Duodenal mucosa (tissue), 2 donors: ENCODE measurements around the gene GRID1.
"Not testable (repeated sequence)": the region's sequence is repeated elsewhere in the genome, so short reads cannot be mapped to it uniquely, and the experiment has no call there.

ENCODE experiments used
- H3K27ac ChIP-seq: one replicate; pipeline ENCODE4 v1.7.0; 2013; ENCODE audit warnings: low read depth, low read length
- H3K27me3 ChIP-seq, 2 donors: one replicate each; pipeline ENCODE4 v1.7.0; 2013; ENCODE audit warnings: low read length in 2 of 2, control low read depth in 1 of 2; ENCODE audit not compliant: insufficient read depth in 2 of 2, control insufficient read depth in 1 of 2
- H3K36me3 ChIP-seq, 2 donors: one replicate each; pipeline ENCODE4 v1.7.0; 2013; ENCODE audit warnings: low read length in 2 of 2, control low read depth in 1 of 2; ENCODE audit not compliant: insufficient read depth in 2 of 2, control insufficient read depth in 1 of 2
- H3K4me1 ChIP-seq, 2 donors: one replicate each; pipeline ENCODE4 v1.7.0; 2013; ENCODE audit warnings: low read length in 2 of 2, control low read depth in 1 of 2; ENCODE audit not compliant: insufficient read depth in 2 of 2, control insufficient read depth in 1 of 2
- H3K4me3 ChIP-seq, 2 donors: one replicate each; pipeline ENCODE4 v1.7.0; 2013; ENCODE audit warnings: low read length in 2 of 2, low read depth in 1 of 2
- H3K9ac ChIP-seq, 2 donors: one replicate each; pipeline ENCODE4 v1.7.0; 2013; ENCODE audit warnings: low read length in 2 of 2, low read depth in 1 of 2
- H3K9me3 ChIP-seq, 2 donors: one replicate each; pipeline ENCODE4 v1.7.0; 2013; ENCODE audit warnings: low read length in 2 of 2, control low read depth in 1 of 2; ENCODE audit not compliant: control insufficient read depth in 1 of 2

GRID1 gene

GRCh38 chr10:86082556-86082955, 284.0 kb downstream of the GRID1 start:
- no peak overlapping the region for H3K9ac ChIP-seq
- H3K36me3 ChIP-seq: no peaks in the 10 kb centered on the region
- peaks cover 0 to under 1% of the 10 kb centered on the region in 2 donors for H3K4me1 ChIP-seq
- H3K4me3 ChIP-seq: no peak overlapping the region
- H3K27me3 ChIP-seq: peaks cover 0 to under 1% of the 10 kb centered on the region in 2 donors
- H3K9me3 ChIP-seq: no peaks in the 10 kb centered on the region
- H3K27ac ChIP-seq: no peak overlapping the region

DNA sequence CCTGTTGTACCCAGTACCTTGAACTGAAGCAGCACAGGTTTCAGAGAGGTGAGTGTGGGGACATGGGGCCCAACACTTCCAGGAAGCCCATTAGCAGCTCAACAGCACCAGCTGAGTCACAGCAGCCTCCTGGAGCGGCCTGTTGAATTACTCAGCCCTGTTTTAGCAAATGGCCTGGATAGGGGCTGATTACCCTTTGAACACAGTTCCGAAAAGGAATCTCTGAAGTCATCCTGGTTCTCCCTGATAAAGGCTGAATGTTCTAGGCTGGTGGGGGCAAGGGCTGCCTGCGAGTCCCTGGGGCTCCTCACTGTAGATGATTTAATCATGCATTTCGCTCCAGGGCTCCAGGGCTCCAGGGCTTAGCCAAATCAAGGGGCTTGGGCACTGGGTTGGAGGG, 287.5 kb downstream of the GRID1 start:
- H3K36me3 ChIP-seq: no peaks in the 10 kb centered on the region
- no peak overlapping the region for H3K27ac ChIP-seq
- no peak overlapping the region for H3K4me3 ChIP-seq
- no peak overlapping the region for H3K9ac ChIP-seq
- H3K27me3 ChIP-seq: no peaks in the 10 kb centered on the region
- H3K4me1 ChIP-seq: peaks cover 0 to 6% of the 10 kb centered on the region in 2 donors
- H3K9me3 ChIP-seq: no peaks in the 10 kb centered on the region

DNA sequence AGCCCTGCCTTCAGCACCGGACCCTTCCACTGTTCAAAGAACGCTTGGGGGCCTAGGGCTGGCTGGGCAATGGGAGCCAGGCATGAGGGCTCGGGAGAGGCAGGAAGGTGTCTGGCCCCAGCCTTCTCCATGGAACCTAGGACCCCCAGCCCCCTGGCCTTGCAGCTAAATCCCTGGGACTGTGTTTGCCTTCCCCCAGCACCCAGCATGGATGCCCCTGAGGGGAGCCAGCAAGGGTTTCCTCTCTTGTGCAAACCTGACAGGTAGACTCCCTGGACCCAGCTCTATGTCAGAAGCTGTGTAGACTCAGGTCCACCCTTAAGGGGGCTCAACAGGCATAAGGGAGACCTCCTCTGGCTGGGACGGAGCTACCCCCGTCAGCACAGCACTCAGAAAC, 288.0 kb downstream of the GRID1 start:
- no peaks in the 10 kb centered on the region for H3K27me3 ChIP-seq
- H3K36me3 ChIP-seq: no peaks in the 10 kb centered on the region
- H3K4me1 ChIP-seq: peaks cover 0 to 6% of the 10 kb centered on the region in 2 donors
- no peaks in the 10 kb centered on the region for H3K9me3 ChIP-seq
- no peak overlapping the region for H3K9ac ChIP-seq
- no peak overlapping the region for H3K27ac ChIP-seq
- no peak overlapping the region for H3K4me3 ChIP-seq

DNA sequence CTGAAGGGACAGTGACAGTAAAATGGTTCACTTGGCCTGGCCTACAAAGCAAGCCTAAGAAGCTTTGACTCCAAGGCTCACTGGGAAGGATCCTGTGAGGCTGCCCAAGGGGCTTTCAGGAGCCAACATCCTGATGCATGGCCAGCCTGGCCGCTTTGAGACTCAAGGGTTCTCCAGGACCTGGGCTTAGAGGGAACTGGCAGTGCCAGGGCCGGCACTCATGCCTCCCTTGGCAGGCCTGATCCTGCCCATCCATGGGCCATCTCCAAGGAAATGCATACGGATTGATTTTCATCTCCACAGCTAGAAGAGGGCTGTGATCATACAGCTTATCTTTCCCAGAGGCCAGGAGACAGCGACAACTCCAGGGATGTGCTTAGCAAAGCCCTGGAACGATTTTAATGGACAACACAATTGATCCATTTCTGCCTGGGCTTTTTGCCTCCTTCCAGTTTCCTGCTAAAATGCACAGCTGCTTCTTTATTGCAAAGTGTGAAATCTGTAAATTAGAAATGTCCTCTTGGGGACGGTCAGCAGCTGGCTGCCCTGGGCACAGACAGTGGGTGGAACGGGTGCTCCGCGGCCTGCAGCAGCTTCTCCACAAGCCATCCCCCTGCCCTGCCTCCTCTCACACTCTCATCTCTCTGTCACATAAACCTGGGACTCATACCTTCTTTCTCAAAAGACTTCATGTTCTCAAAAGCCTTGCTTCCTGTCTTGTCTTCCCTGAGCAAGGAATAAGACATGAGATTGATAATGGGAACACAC, 288.5 kb downstream of the GRID1 start:
- Histone ChIP-seq H3K4me1 (peaks cover 0 to 6% of the 10 kb centered on the region in 2 donors), H3K27me3 (no peaks in the 10 kb centered on the region), H3K9ac (no peak overlapping the region), H3K4me3 (no peak overlapping the region), H3K9me3 (no peaks in the 10 kb centered on the region), H3K36me3 (no peaks in the 10 kb centered on the region), H3K27ac (no peak overlapping the region)

- peaks cover 0 to 6% of the 10 kb centered on the region in 2 donors for H3K4me1 ChIP-seq
- H3K27ac ChIP-seq: no peak overlapping the region
- no peak overlapping the region for H3K9ac ChIP-seq
- no peaks in the 10 kb centered on the region for H3K27me3 ChIP-seq
- no peaks in the 10 kb centered on the region for H3K36me3 ChIP-seq
- no peaks in the 10 kb centered on the region for H3K9me3 ChIP-seq
- no peak overlapping the region for H3K4me3 ChIP-seq
These were observed 289.3 kb downstream of the GRID1 start for GRCh38 chr10:86077271-86077670.

GRCh38 chr10:86076497-86076896, 290.1 kb downstream of the GRID1 start:
- H3K4me1 ChIP-seq, H3K27ac ChIP-seq, H3K27me3 ChIP-seq, H3K36me3 ChIP-seq, H3K4me3 ChIP-seq, H3K9ac ChIP-seq, H3K9me3 ChIP-seq: not testable (repeated sequence)

- no peak overlapping the region for H3K9ac ChIP-seq
- no peaks in the 10 kb centered on the region for H3K36me3 ChIP-seq
- H3K27me3 ChIP-seq: no peaks in the 10 kb centered on the region
- no peaks in the 10 kb centered on the region for H3K9me3 ChIP-seq
- no peak overlapping the region for H3K27ac ChIP-seq
- peaks cover 0 to 6% of the 10 kb centered on the region in 2 donors for H3K4me1 ChIP-seq
- H3K4me3 ChIP-seq: no peak overlapping the region
These were observed 291.1 kb downstream of the GRID1 start for GRCh38 chr10:86075512-86075911.

GRCh38 chr10:86074294-86074693, 292.3 kb downstream of the GRID1 start:
- H3K27ac ChIP-seq: no peak overlapping the region
- H3K36me3 ChIP-seq: no peaks in the 10 kb centered on the region
- H3K9me3 ChIP-seq: no peaks in the 10 kb centered on the region
- no peaks in the 10 kb centered on the region for H3K27me3 ChIP-seq
- H3K4me3 ChIP-seq: no peak overlapping the region
- H3K4me1 ChIP-seq: peaks cover 0 to 6% of the 10 kb centered on the region in 2 donors
- H3K9ac ChIP-seq: no peak overlapping the region

DNA sequence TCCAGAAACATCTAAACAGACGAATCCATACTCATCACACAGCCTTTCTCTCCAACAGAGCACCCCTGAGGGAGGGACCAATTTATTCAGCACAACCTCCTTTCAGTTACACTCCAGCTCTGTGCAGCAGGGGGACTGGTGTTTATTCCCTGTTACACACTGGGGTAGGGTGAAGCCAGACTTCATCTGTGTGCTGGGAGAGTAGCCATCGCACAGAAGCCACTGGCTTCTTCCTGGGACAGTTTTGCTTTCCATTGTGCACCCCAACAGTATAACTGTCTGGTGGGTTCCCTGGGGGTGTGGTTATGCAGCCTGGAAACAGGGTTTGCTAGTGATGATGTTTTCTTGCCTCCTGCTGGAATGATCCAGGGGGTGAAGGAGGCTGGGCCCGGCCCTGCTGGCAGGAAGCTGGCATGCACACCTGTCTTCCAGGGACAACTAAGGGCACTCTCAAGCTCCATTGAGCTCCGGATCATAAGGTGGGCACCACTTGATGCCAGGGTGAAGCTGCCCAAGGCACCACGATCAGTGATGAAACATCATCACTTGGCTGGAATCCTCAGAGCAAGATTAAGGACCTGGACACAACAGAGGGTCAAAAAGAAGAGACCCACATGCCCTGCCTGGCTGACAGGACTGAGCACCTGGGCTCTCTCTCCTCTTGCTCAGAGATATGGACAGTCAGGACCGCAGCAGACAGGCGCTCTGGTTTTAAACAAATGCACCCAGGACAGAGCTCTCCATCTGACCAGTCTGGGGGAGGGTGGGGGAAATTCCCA, 293.2 kb downstream of the GRID1 start:
- no peak overlapping the region for H3K27ac ChIP-seq
- H3K9me3 ChIP-seq: no peaks in the 10 kb centered on the region
- no peak overlapping the region for H3K9ac ChIP-seq
- no peaks in the 10 kb centered on the region for H3K36me3 ChIP-seq
- no peaks in the 10 kb centered on the region for H3K27me3 ChIP-seq
- peaks cover 0 to 6% of the 10 kb centered on the region in 2 donors for H3K4me1 ChIP-seq
- no peak overlapping the region for H3K4me3 ChIP-seq

DNA sequence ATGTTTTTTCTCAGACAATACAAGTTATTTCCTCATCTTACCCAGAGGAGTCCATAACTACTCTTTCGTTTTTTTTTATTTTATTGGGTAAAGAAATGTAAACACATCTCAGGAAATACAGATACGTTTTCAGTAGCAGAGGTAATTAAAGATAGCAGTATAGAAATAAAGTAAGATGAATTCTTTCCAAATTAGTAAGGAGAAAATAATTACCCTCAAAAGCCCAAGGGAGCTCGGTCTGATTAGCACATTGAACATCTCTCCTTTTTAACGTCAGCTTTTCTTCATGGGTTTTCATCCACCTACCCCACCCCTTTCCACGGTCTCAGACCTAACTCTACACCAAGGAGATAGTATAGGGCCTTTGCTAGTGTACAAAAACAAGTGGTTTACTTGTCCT, 294.2 kb downstream of the GRID1 start:
- Histone ChIP-seq H3K4me1 (peaks cover 0 to 3% of the 10 kb centered on the region in 2 donors), H3K9me3 (no peaks in the 10 kb centered on the region)

More for the DNA sequence above, 294.2 kb downstream of the GRID1 start:
- H3K27ac ChIP-seq: no peak overlapping the region
- H3K27me3 ChIP-seq: no peaks in the 10 kb centered on the region
- no peak overlapping the region for H3K9ac ChIP-seq
- H3K4me3 ChIP-seq: no peak overlapping the region
- no peaks in the 10 kb centered on the region for H3K36me3 ChIP-seq
